ENCODE measurements around the gene FCGR2B.
"Not testable (repeated sequence)": the region's sequence is repeated elsewhere in the genome, so short reads cannot be mapped to it uniquely, and the experiment has no call there.

DNA sequence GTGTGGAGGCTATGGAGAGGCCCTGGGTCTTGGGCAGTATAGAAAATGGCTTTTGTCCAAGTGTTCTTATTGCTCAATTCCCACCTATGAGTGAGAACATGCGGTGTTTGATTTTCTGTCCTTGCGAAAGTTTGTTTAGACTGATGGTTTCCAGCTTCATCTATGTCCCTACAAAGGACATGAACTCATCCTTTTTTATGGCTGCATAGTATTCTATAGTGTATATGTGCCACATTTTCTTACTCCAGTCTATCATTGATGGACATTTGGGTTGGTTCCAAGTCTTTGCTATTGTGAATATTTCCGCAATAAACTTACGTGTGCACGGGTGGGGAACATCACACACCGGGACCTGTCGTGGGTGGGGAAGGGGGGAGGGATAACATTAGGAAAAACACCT lies 42.5 kb upstream of the FCGR2B start:
- TF ChIP-seq, protein P1, sequence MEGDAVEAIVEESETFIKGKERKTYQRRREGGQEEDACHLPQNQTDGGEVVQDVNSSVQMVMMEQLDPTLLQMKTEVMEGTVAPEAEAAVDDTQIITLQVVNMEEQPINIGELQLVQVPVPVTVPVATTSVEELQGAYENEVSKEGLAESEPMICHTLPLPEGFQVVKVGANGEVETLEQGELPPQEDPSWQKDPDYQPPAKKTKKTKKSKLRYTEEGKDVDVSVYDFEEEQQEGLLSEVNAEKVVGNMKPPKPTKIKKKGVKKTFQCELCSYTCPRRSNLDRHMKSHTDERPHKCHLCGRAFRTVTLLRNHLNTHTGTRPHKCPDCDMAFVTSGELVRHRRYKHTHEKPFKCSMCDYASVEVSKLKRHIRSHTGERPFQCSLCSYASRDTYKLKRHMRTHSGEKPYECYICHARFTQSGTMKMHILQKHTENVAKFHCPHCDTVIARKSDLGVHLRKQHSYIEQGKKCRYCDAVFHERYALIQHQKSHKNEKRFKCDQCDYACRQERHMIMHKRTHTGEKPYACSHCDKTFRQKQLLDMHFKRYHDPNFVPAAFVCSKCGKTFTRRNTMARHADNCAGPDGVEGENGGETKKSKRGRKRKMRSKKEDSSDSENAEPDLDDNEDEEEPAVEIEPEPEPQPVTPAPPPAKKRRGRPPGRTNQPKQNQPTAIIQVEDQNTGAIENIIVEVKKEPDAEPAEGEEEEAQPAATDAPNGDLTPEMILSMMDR (IDR thresholded peaks at IDR 0.05): not testable (repeated sequence)
- TF ChIP-seq POLR2AphosphoS5 (IDR thresholded peaks at IDR 0.05; ENCODE audit: low read depth, low read length); SIN3A (IDR thresholded peaks at IDR 0.05; ENCODE audit: borderline replicate concordance, insufficient read depth, low read depth, low read length): not testable (repeated sequence)
- TF ChIP-seq, protein P2, sequence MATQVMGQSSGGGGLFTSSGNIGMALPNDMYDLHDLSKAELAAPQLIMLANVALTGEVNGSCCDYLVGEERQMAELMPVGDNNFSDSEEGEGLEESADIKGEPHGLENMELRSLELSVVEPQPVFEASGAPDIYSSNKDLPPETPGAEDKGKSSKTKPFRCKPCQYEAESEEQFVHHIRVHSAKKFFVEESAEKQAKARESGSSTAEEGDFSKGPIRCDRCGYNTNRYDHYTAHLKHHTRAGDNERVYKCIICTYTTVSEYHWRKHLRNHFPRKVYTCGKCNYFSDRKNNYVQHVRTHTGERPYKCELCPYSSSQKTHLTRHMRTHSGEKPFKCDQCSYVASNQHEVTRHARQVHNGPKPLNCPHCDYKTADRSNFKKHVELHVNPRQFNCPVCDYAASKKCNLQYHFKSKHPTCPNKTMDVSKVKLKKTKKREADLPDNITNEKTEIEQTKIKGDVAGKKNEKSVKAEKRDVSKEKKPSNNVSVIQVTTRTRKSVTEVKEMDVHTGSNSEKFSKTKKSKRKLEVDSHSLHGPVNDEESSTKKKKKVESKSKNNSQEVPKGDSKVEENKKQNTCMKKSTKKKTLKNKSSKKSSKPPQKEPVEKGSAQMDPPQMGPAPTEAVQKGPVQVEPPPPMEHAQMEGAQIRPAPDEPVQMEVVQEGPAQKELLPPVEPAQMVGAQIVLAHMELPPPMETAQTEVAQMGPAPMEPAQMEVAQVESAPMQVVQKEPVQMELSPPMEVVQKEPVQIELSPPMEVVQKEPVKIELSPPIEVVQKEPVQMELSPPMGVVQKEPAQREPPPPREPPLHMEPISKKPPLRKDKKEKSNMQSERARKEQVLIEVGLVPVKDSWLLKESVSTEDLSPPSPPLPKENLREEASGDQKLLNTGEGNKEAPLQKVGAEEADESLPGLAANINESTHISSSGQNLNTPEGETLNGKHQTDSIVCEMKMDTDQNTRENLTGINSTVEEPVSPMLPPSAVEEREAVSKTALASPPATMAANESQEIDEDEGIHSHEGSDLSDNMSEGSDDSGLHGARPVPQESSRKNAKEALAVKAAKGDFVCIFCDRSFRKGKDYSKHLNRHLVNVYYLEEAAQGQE (IDR thresholded peaks at IDR 0.05; ENCODE audit: insufficient read depth in 1 of 2, low read depth in 2 of 2, low read length in 1 of 2): not testable (repeated sequence)
